GOT3 (cell line): Measurements from ENCODE around the gene SSTR3.
"Not testable (repeated sequence)": the region's sequence is repeated elsewhere in the genome, so short reads cannot be mapped to it uniquely, and the experiment has no call there.

Experiments
- DNase-seq: peaks from one replicate; lab custom pipeline; 2025; ENCODE audit warnings: mixed read lengths; lab: John Stamatoyannopoulos, UW

The SSTR3 gene

DNA sequence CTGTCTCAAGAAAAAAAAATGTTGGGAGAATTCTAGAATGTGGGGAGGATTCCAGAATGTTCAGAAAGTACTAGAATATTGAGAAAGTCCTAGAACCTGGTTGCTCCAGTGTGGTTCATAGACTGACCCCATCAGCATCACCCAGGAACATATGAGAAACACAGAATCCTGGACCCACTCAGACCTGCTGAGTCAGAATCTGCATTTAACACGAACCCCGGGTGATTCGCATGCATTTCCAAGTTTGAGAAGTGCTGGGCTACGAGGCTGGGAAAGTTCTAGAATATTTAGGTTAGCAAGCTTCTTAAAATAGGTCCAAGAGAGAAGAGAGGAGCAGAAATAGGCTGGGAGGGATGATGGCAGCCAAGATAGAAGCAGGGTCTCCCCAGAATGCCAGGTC lies 30.6 kb downstream of the SSTR3 start:
- DNase-seq, result no peak

- no peak for DNase-seq
Measured at GRCh38 chr22:37180531-37181231, 31.6 kb downstream of the SSTR3 start.

- no peak for DNase-seq
Measured at GRCh38 chr22:37179622-37180420, 32.5 kb downstream of the SSTR3 start.

GRCh38 chr22:37179126-37179470 lies 33.2 kb downstream of the SSTR3 start:
- no peak for DNase-seq

- DNase-seq, result no peak
Measured at GRCh38 chr22:37178350-37179125, 33.7 kb downstream of the SSTR3 start.

- DNase-seq, result no peak
Measured at GRCh38 chr22:37177755-37178154, 34.5 kb downstream of the SSTR3 start.

GRCh38 chr22:37177221-37177620 lies 35.1 kb downstream of the SSTR3 start:
- no peak for DNase-seq

DNA sequence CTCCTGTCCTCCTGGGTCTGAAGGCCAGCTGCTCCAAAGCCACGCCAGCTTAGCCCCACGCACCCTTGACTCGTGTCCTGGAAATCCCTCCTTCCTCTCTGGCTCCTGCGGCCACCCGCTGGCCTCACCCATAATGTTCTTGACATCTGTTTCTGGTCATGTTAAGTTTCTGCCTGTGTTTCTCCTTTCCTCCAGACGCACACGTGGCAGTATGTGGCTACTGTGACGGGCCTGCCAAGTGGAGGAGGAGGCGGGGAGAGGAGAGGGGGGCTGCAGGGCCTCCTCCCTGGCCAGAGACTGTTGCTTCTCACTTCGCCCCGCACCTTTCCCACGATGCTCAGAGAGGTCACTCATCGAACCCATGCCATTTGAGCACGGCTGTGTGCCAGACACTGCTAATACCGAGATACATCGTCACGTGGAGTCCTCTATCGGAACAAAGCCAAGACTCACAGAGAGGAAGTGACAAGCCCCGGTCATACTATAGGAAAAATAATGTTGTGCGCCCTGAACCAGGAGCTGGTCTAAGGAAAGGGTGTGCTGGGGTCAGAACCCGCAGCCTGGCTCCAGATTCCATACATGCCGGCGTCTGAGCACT lies 35.7 kb downstream of the SSTR3 start:
- no peak for DNase-seq

DNA sequence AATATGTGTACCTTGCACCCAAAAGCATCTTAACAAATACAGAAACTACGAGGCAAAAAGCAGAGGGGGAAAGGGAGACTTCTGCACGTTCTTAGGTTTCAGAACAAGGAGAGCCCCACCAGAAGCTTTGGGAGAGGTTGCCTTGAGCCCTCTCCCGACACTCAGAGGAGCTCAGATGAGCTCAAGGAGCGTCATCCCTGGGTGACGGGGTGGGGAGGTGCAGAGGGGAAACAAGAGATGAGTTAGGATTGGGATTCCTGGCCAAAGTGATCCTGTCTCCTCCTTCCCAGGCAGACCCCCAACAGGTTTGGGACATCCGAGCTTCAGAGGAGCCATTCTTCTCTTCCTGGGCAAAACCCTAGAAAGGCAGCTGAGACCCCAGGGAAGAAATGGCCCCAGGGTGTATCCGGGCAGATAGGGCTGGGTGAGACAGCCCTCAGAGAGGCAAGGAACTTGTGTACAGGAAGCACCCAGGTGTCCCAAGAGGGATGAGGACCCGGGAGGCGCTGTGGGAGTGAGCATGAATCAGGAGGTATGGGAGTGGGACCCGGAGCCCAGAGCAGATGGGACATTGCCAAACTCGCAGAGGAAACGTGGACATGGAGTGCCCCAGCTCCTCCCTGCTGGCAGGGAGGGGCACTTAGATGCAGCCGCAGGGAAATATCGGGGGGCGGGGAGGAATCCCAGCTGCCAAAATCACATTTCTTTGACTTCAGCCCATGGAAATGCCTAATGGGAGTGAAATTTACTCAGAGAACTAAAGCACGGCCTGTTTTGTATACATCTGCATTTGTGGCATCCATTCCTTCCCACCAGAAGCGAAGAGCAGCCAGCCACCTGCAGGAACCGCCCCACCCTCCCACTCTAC lies 36.6 kb downstream of the SSTR3 start:
- DNase-seq, result no peak

GRCh38 chr22:37174964-37175363 lies 37.3 kb downstream of the SSTR3 start:
- no peak for DNase-seq

DNA sequence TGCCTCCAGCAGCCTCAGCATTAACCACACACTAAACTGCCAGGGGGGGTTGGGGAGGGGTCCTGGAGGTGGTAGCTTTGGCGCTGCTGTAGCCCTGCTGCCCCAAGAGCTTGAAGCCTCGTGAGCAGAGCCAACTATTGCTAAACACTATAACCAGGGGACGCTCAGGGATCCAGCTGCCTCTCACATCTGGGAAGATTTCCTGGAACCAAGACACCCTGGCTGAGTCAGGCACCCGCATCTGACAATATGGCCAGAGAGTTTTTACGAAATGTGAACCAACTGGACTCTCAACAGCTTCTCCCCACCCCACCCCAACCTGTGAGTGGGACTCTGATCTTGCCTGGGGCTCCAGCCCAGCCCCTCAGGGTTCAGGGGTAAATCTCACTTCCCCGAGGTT lies 38.6 kb downstream of the SSTR3 start:
- DNase-seq, result no peak

DNA sequence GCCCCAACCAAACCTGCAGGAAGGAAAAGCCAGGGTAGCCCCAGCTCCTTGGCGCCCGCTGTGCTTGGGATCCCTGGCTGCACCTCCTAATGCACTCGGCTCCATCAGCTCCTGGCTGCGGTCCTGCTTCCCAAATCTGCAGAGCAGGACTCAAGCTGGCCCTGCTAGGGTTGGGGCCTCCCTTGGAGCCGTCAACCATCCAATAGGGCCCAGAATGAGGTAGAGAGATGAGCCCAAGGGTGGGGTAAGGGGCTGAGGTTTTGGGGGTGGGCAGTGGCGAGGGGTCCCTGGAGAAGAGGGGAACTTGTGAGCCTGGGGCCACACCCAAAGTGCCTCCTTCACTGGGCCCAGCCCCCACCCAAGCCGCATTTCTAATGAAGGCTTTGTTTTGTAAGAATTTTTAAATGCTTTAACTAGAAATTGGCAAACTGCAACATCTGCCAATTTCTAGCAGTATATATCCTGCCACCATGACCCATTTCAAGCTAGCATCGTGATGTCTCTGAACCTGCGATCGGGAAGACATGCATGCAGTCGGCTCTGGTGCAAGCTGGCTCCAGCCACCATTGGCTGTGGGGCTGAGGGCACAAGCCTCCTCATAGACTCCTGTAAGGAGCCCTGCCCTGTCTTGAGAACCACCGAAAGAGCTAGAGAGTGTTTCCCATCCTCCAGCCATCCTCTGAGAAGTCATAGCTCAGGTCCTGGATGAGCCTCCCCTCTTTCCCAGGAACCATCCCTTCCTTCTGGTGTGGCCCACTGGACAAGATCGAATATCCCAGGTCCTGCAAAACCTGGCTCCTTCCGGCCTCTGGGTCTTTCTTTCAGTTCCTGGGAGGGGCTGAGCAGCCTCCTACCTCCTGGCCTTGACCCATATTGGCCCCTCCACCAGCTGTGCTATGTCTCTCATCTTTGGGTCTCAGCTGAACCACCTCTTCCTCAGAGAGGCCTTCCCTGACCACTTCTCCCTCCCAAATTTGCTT lies 39.7 kb downstream of the SSTR3 start:
- DNase-seq, result no peak

DNA sequence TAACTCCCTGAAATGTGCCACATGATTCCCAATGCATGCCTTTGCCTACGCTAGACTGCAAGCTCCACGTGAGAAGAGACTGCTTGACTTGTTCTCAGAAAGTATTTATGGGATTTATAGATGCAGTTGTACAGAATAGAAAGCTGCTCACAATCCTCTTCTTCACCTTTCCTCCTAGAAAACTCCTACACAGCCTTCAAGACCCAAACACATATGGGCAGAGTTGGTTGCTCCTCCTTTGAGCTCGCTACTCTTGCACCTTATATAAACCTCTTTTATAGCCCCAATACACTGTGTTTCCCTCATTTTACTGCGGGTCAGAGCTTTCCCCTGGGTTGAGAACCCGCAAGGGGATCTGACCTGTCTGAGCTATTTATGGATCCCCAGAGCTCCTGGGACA lies 40.6 kb downstream of the SSTR3 start:
- DNase-seq, result no peak

DNA sequence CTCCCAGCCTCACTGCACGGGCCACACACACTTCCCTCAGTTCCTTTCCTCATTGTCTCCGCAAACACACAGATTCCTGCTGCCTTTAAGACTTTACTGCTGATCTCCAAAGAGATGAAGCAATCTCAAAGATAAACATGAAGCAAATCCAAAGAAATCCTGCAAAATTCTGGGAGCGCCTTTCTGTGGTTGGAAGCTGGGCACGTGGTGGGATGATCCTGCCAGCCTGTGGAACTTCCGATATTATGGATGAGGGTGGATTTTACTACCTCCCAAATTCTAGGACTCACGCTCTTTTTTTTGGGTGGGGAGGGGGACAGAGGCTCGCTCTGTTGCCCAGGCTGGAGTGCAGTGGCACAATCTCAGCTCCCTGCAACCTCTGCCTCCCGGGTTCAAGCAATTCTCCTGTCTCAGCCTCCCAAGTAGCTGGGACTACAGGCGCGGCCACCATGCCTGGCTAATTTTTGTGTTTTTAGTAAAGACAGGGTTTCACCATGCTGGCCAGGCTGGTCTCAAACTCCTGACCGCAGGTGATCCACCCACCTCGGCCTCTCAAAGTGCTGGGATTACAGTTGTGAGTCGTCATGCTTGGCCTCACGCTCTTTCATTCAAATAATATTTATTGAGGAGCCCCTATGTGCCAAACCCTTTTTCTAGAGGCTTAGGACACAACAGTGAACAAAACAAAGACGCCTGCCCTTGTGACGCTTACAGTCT lies 41.4 kb downstream of the SSTR3 start:
- DNase-seq, result not testable (repeated sequence)

GRCh38 chr22:37169947-37170688 lies 42.2 kb downstream of the SSTR3 start:
- DNase-seq, result no peak

DNA sequence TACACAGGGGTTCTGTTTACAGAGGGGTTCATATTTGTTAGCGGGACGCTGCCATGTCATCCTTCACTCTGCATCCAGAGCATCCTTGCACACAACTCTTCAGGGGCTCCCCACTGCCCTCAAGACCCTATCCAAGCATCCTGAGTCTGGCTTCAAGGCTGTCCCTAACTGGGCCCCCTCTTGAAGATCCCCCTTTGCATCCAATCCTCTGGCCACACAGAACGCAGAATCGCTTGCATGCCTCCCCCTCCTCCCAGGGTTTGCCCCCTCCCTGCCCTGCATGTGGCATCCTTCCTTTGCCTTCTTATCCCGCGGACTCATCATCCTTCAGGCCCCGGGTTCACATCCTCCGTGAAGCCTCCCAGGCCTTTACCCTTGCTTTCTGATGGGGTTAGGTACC lies 42.9 kb downstream of the SSTR3 start:
- no peak for DNase-seq

GRCh38 chr22:37167981-37168647 lies 44.2 kb downstream of the SSTR3 start:
- DNase-seq, result no peak
